HCT116 (cell line): Measurements from ENCODE around the gene CGA. TPM values are rescaled to one million over a fixed set of nuclear protein-coding genes. Genes with fewer than 3 reads are reported as not detected.

Experiments
- ATAC-seq: fragments of 200-7000 bp; cut with Tn5 transposase; 2 replicates; pipeline ENCODE4 v1.9.1; 2020; ENCODE audit warnings: mild to moderate bottlenecking, moderate library complexity
- BruUV-seq: library from RNA; stranded (reverse); fragments of 400-500 nt; replicated peaks from 2 replicates; lab custom pipeline; 2021; lab: Mats Ljungman, UMichigan
- CTCF ChIA-PET: fragments of 300-600 bp; sonication (Branson Sonifier 250); formaldehyde crosslinking; loops from one replicate; lab custom pipeline; 2021; ENCODE audit warnings: antibody characterized with exemption; lab: Charles Lee
- POLR2A ChIA-PET: fragments of 300-600, 350-600 bp; sonication (Branson Sonifier 250); formaldehyde crosslinking; loops from one replicate; lab custom pipeline; 2021; ENCODE audit warnings: antibody characterized with exemption; lab: Charles Lee
- RAD21 ChIA-PET, 2 experiments: fragments of 300-600 bp; sonication (Branson Sonifier 250); formaldehyde crosslinking; loops; one replicate each; lab custom pipeline; 2023; ENCODE audit warnings: low total read pairs in 2 of 2; ENCODE audit not compliant: uncharacterized antibody in 2 of 2, unreplicated experiment in 2 of 2, low non-redundant PET in 1 of 2; lab: Charles Lee
- DNase-seq: peaks from one replicate; pipeline ENCODE4 v3.0.0-alpha.2; 2010; ENCODE audit warnings: low read depth, low spot score
- H2AFZ ChIP-seq: fragments of 200-600 bp; shearing (Covaris generic), sonication (generic); 2 replicates; pipeline ENCODE4 v1.6.1; 2017; ENCODE audit warnings: low read depth, mixed run types, mixed read lengths, antibody characterized with exemption, low read length; ENCODE audit not compliant: poor library complexity, severe bottlenecking
- H3K27ac ChIP-seq: 2 replicates; pipeline ENCODE4 v1.5.1; 2012; ENCODE audit warnings: low read depth, low read length
- H3K27me3 ChIP-seq: fragments of 200-600 bp; sonication (generic); 2 replicates; pipeline ENCODE4 v1.6.1; 2016; ENCODE audit warnings: mixed run types, low read length, mixed read lengths; ENCODE audit not compliant: insufficient read depth
- H3K36me3 ChIP-seq, 2 experiments: fragments of 200-500 bp in 1 of 2; fragments of 200-600 bp in 1 of 2; sonication (Bioruptor generic) in 1 of 2; sonication (generic) in 1 of 2; 2 replicates each; pipeline versions ENCODE4 v1.5.1 to v1.6.1; 2014 to 2016; ENCODE audit warnings: low read length in 2 of 2, inconsistent platforms in 1 of 2, mixed read lengths in 1 of 2, mixed run types in 1 of 2; ENCODE audit not compliant: insufficient read depth in 2 of 2, control insufficient read depth in 1 of 2
- H3K4me1 ChIP-seq, 2 experiments: fragments of 200-600 bp in 1 of 2; sonication (generic) in 1 of 2; 2 replicates each; pipeline versions ENCODE4 v1.5.1 to v1.6.1; 2012 to 2017; ENCODE audit warnings: low read length in 2 of 2, inconsistent platforms in 1 of 2, mild to moderate bottlenecking in 1 of 2, mixed read lengths in 1 of 2, mixed run types in 1 of 2, moderate library complexity in 1 of 2; ENCODE audit not compliant: insufficient read depth in 2 of 2, control insufficient read depth in 1 of 2
- H3K4me2 ChIP-seq: fragments of 200-600 bp; sonication (generic); 2 replicates; pipeline ENCODE4 v1.6.1; 2017; ENCODE audit warnings: mixed run types, low read length, mixed read lengths
- H3K4me3 ChIP-seq, 2 experiments: fragments of 200-600 bp in 1 of 2; sonication (generic) in 1 of 2; replicated peaks in 1 of 2; 2 replicates each; pipeline ENCODE4 v1.5.1; 2011 to 2016; ENCODE audit warnings: low read length in 2 of 2, control low read depth in 1 of 2, low read depth in 1 of 2, mild to moderate bottlenecking in 1 of 2, mixed read lengths in 1 of 2, mixed run types in 1 of 2
- H3K79me2 ChIP-seq: fragments of 200-600 bp; sonication (generic); 2 replicates; pipeline ENCODE4 v1.6.1; 2017; ENCODE audit warnings: mild to moderate bottlenecking, mixed run types, low read length, moderate library complexity, mixed read lengths; ENCODE audit not compliant: insufficient read depth
- H3K9ac ChIP-seq: fragments of 200-600 bp; sonication (generic); 2 replicates; pipeline ENCODE4 v1.6.1; 2016; ENCODE audit warnings: low read length, mixed read lengths
- H3K9me2 ChIP-seq: fragments of 200-600 bp; sonication (generic), shearing (Covaris generic); 2 replicates; pipeline ENCODE4 v1.6.1; 2017; ENCODE audit warnings: mixed run types, mild to moderate bottlenecking, moderate library complexity; ENCODE audit not compliant: insufficient read depth
- H3K9me3 ChIP-seq, 2 experiments: fragments of 200-500 bp in 1 of 2; fragments of 200-600 bp in 1 of 2; sonication (Bioruptor generic) in 1 of 2; sonication (generic) in 1 of 2; 2 replicates each; pipeline ENCODE4 v1.6.1; 2014 to 2017; ENCODE audit warnings: low read length in 2 of 2, mixed read lengths in 2 of 2, inconsistent platforms in 1 of 2, low read depth in 1 of 2, mild to moderate bottlenecking in 1 of 2, mixed run types in 1 of 2, moderate library complexity in 1 of 2; ENCODE audit not compliant: control insufficient read depth in 1 of 2, insufficient read depth in 1 of 2
- H4K20me1 ChIP-seq: fragments of 200-600 bp; sonication (generic), shearing (Covaris generic); 2 replicates; pipeline ENCODE4 v1.6.1; 2017; ENCODE audit warnings: mixed run types, mild to moderate bottlenecking, moderate library complexity; ENCODE audit not compliant: insufficient read depth
- FOSL1 ChIP-seq: IDR thresholded peaks from 2 replicates; pipeline ENCODE4 v1.6.1; 2012; ENCODE audit warnings: low read depth
- JUND ChIP-seq: IDR thresholded peaks from 2 replicates; pipeline ENCODE4 v1.6.1; 2012
- POLR2AphosphoS5 ChIP-seq: IDR thresholded peaks from 2 replicates; pipeline ENCODE4 v1.6.1; 2011; ENCODE audit warnings: mild to moderate bottlenecking, low read depth, low read length, moderate library complexity
- RAD21 ChIP-seq: IDR thresholded peaks from 2 replicates; pipeline ENCODE4 v1.6.1; 2012; ENCODE audit warnings: low read depth, mild to moderate bottlenecking
- REST ChIP-seq: IDR thresholded peaks from 2 replicates; pipeline ENCODE4 v1.6.1; 2012; ENCODE audit warnings: low read depth
- SIN3A ChIP-seq: IDR thresholded peaks from 2 replicates; pipeline ENCODE4 v1.6.1; 2012; ENCODE audit warnings: low read depth
- SP1 ChIP-seq: IDR thresholded peaks from 2 replicates; pipeline ENCODE4 v1.6.1; 2012; ENCODE audit warnings: low read depth
- SRF ChIP-seq: IDR thresholded peaks from 2 replicates; pipeline ENCODE4 v1.6.1; 2012; ENCODE audit warnings: low read depth
- TCF7L2 ChIP-seq: IDR thresholded peaks from 2 replicates; pipeline ENCODE4 v1.7.0; 2011; ENCODE audit warnings: borderline replicate concordance, inconsistent platforms; ENCODE audit not compliant: insufficient read depth, insufficient read length; ENCODE audit errors: extremely low read depth
- YY1 ChIP-seq: IDR thresholded peaks from 2 replicates; pipeline ENCODE4 v1.6.1; 2011; ENCODE audit warnings: low read length, low read depth, moderate library complexity, mild to moderate bottlenecking; ENCODE audit not compliant: insufficient replicate concordance; ENCODE audit errors: extremely low read depth
- intact Hi-C: fragments of 100-400 bp; cut with micrococcal nuclease; formaldehyde crosslinking; loops from 2 replicates; pipeline ENCODE4 v1.10.0; 2022
- total RNA-seq: library from RNA; stranded (reverse); gene quantifications from one replicate; pipeline ENCODE4 v1.2.1, GENCODE V29; 2021; ENCODE audit not compliant: unreplicated experiment
- TF ChIP-seq, protein P1 (sequence below): IDR thresholded peaks from 2 replicates; pipeline ENCODE4 v1.6.1; 2011; ENCODE audit warnings: mild to moderate bottlenecking, low read length, moderate library complexity; ENCODE audit not compliant: insufficient replicate concordance; ENCODE audit errors: extremely low read depth

The CGA gene
- total RNA-seq, 1 experiment from 2014 or later: not detected

DNA sequence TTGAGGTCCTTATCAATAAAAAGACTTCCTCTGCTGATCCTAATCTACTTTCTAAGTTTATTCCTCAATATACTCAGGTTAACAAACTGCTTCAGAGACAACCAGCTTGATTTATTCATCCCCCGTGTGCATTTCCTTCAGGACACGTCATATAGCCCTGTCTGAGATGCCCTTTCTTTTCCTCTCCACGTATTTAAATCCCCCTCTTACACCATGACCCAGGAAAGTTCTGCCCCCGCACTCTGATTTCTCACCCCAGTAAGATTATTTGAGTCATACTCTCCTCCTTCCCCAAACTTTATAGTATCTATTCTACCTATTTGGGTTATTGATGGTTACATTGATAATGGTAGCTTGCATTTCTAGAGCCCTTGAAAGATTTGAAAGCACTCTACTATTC, 9.8 kb upstream of the CGA start:
- Histone ChIP-seq H3K9ac (no peak overlapping the region), H4K20me1 (no peaks in the 10 kb centered on the region), H3K4me3 (no peak overlapping the region), H3K4me2 (no peak overlapping the region), H3K27me3 (peaks cover 13% of the 10 kb centered on the region; the same call in 1 of the 2 replicates), H3K36me3 (no peaks in the 10 kb centered on the region), H3K9me2 (no peaks in the 10 kb centered on the region), H3K4me1 (no peaks in the 10 kb centered on the region), H3K9me3 (no peaks in the 10 kb centered on the region), H2AFZ (no peak overlapping the region), H3K27ac (no peak overlapping the region), H3K79me2 (no peaks in the 10 kb centered on the region)
- intact Hi-C loops: no loop called here
- ChIA-PET RAD21 (no interaction called here), POLR2A (interaction anchor here (0.6 kb wide), 1 partner anchor 126 kb away, joined by 3 read pairs; no protein-coding TSS in a partner anchor), CTCF (no interaction called here)
- ATAC-seq (no peak), DNase-seq (no peak)
- no TSS peak for BruUV-seq
- no peak for TF ChIP-seq SIN3A
- no peak for TF ChIP-seq POLR2AphosphoS5
- no peak for TF ChIP-seq FOSL1
- TF ChIP-seq SRF: no peak
- TF ChIP-seq, protein P1, sequence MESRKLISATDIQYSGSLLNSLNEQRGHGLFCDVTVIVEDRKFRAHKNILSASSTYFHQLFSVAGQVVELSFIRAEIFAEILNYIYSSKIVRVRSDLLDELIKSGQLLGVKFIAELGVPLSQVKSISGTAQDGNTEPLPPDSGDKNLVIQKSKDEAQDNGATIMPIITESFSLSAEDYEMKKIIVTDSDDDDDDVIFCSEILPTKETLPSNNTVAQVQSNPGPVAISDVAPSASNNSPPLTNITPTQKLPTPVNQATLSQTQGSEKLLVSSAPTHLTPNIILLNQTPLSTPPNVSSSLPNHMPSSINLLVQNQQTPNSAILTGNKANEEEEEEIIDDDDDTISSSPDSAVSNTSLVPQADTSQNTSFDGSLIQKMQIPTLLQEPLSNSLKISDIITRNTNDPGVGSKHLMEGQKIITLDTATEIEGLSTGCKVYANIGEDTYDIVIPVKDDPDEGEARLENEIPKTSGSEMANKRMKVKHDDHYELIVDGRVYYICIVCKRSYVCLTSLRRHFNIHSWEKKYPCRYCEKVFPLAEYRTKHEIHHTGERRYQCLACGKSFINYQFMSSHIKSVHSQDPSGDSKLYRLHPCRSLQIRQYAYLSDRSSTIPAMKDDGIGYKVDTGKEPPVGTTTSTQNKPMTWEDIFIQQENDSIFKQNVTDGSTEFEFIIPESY: no peak
- no peak for TF ChIP-seq TCF7L2
- TF ChIP-seq JUND: no peak
- TF ChIP-seq YY1: no peak
- no peak for TF ChIP-seq RAD21
- no peak for TF ChIP-seq REST
- TF ChIP-seq SP1: no peak
